Loucy (cell line): ENCODE results near the gene MCTP2.

ENCODE experiments used
- H2AFZ ChIP-seq: fragments of 200-600 bp; sonication (generic); 2 replicates; pipeline ENCODE4 v1.6.0; 2016; ENCODE audit warnings: antibody characterized with exemption, mild to moderate bottlenecking, low read length, moderate library complexity
- H3F3A ChIP-seq: fragments of 200-600 bp; 2 replicates; pipeline ENCODE4 v1.6.0; 2016; ENCODE audit warnings: antibody characterized with exemption, low read depth, mild to moderate bottlenecking
- H3K27me3 ChIP-seq: fragments of 200-600 bp; sonication (generic); 2 replicates; pipeline ENCODE4 v1.6.1; 2014; ENCODE audit warnings: low read length, mild to moderate bottlenecking; ENCODE audit not compliant: insufficient read depth, poor library complexity, severe bottlenecking
- H3K36me3 ChIP-seq: fragments of 200-600 bp; sonication (generic); 2 replicates; pipeline ENCODE4 v1.6.1; 2016; ENCODE audit warnings: low read length; ENCODE audit not compliant: insufficient read depth
- H3K4me1 ChIP-seq: fragments of 200-600 bp; sonication (generic); 2 replicates; pipeline ENCODE4 v1.5.1; 2014; ENCODE audit warnings: low read length, mild to moderate bottlenecking; ENCODE audit not compliant: insufficient read depth, poor library complexity, severe bottlenecking
- H3K4me2 ChIP-seq: fragments of 200-600 bp; sonication (generic); 2 replicates; pipeline ENCODE4 v1.6.0; 2014; ENCODE audit warnings: antibody characterized with exemption, low read length, low read depth, mild to moderate bottlenecking; ENCODE audit not compliant: poor library complexity, severe bottlenecking
- H3K4me3 ChIP-seq: fragments of 200-600 bp; sonication (generic); 2 replicates; pipeline ENCODE4 v1.5.1; 2014; ENCODE audit warnings: low read length, mild to moderate bottlenecking, mixed read lengths; ENCODE audit not compliant: poor library complexity, severe bottlenecking
- H3K79me2 ChIP-seq: fragments of 200-600 bp; sonication (generic); 2 replicates; pipeline ENCODE4 v1.6.1; 2014; ENCODE audit warnings: low read length; ENCODE audit not compliant: insufficient read depth
- H3K9ac ChIP-seq: fragments of 200-600 bp; sonication (generic); 2 replicates; pipeline ENCODE4 v1.6.0; 2014; ENCODE audit warnings: mild to moderate bottlenecking, low read depth, low read length, moderate library complexity; ENCODE audit not compliant: poor library complexity, severe bottlenecking
- H3K9me2 ChIP-seq: fragments of 200-600 bp; sonication (generic); replicated peaks from 2 replicates; pipeline ENCODE4 v1.6.1; 2016; ENCODE audit warnings: low read depth, low read length, mixed read lengths
- H3K9me3 ChIP-seq: fragments of 200-600 bp; sonication (generic); 2 replicates; pipeline ENCODE4 v1.6.1; 2014; ENCODE audit warnings: mild to moderate bottlenecking, antibody characterized with exemption, low read length, low read depth; ENCODE audit not compliant: insufficient read depth
- H4K20me1 ChIP-seq: fragments of 200-600 bp; sonication (generic); 2 replicates; pipeline ENCODE4 v1.6.0; 2014; ENCODE audit warnings: antibody characterized with exemption, low read length, mild to moderate bottlenecking; ENCODE audit not compliant: insufficient read depth, poor library complexity, severe bottlenecking
- CTCF ChIP-seq: fragments of 200-600 bp; sonication (generic); conservative IDR thresholded peaks from 2 replicates; pipeline ENCODE4 v1.5.1; 2014; ENCODE audit warnings: mild to moderate bottlenecking, antibody characterized with exemption, low read length
- EZH2phosphoT487 ChIP-seq: fragments of 200-600 bp; IDR thresholded peaks from 2 replicates; pipeline ENCODE4 v1.6.1; 2018; ENCODE audit warnings: antibody characterized with exemption, mild to moderate bottlenecking, moderate library complexity, borderline replicate concordance

MCTP2 gene

GRCh38 chr15:94236608-94237007, 5.2 kb downstream of the MCTP2 start:
- peak overlapping the region; percentile 42 for H3K9ac ChIP-seq
- H3K4me2 ChIP-seq: peak overlapping the region; percentile 95
- TF ChIP-seq EZH2phosphoT487 (no peak), CTCF (no peak)
- no peaks in the 10 kb centered on the region for H3K9me3 ChIP-seq
- no peaks in the 10 kb centered on the region for H3K27me3 ChIP-seq
- no peaks in the 10 kb centered on the region for H3F3A ChIP-seq
- peak overlapping the region; percentile 80 for H3K4me3 ChIP-seq
- H2AFZ ChIP-seq: no peak overlapping the region
- H4K20me1 ChIP-seq: peaks cover 69% of the 10 kb centered on the region
- peaks cover 100% of the 10 kb centered on the region for H3K79me2 ChIP-seq
- no peaks in the 10 kb centered on the region for H3K36me3 ChIP-seq
- no peaks in the 10 kb centered on the region for H3K9me2 ChIP-seq
- peaks cover 95% of the 10 kb centered on the region for H3K4me1 ChIP-seq

- H3K9ac ChIP-seq: peak overlapping the region; percentile 63
- H3K27me3 ChIP-seq: no peaks in the 10 kb centered on the region
- H3K4me2 ChIP-seq: peak overlapping the region; percentile 95
- peaks cover 100% of the 10 kb centered on the region for H3K79me2 ChIP-seq
- H3K9me2 ChIP-seq: no peaks in the 10 kb centered on the region
- H3F3A ChIP-seq: peaks cover 9% of the 10 kb centered on the region
- no peaks in the 10 kb centered on the region for H3K9me3 ChIP-seq
- no peak overlapping the region for H2AFZ ChIP-seq
- H3K4me3 ChIP-seq: peak overlapping the region; percentile 80
- peaks cover 93% of the 10 kb centered on the region for H3K4me1 ChIP-seq
- no peak for TF ChIP-seq CTCF
- TF ChIP-seq EZH2phosphoT487: no peak
- H4K20me1 ChIP-seq: peaks cover 56% of the 10 kb centered on the region
- no peaks in the 10 kb centered on the region for H3K36me3 ChIP-seq
Measured at GRCh38 chr15:94237903-94238302, 6.5 kb downstream of the MCTP2 start.

GRCh38 chr15:94238539-94239118, 7.3 kb downstream of the MCTP2 start:
- Histone ChIP-seq H3F3A (peaks cover 9% of the 10 kb centered on the region), H3K27me3 (no peaks in the 10 kb centered on the region), H3K79me2 (peaks cover 98% of the 10 kb centered on the region), H3K36me3 (0 out of 2 replicates have a peak, but pooled peaks cover 4% of the 10 kb centered on the region), H3K4me3 (peak overlapping the region; percentile 80), H4K20me1 (peaks cover 52% of the 10 kb centered on the region), H3K9me3 (no peaks in the 10 kb centered on the region), H3K9ac (peak overlapping the region; percentile 63), H3K9me2 (no peaks in the 10 kb centered on the region), H2AFZ (no peak overlapping the region), H3K4me1 (peaks cover 85% of the 10 kb centered on the region), H3K4me2 (peak overlapping the region; percentile 95)
- TF ChIP-seq EZH2phosphoT487 (no peak), CTCF (no peak)
